Suprapubic skin (tissue), 4 donors: ENCODE results near the gene IFNA5. TPM values are rescaled to one million over a fixed set of nuclear protein-coding genes. Genes with fewer than 3 reads are reported as not detected.

ENCODE experiments used
- DNase-seq, 2 donors: peaks; one replicate each; pipeline ENCODE4 v3.0.0-alpha.2; 2019; ENCODE audit warnings: low spot score in 2 of 2
- H3K27ac ChIP-seq: fragments of 200-600 bp; sonication (generic); one replicate; pipeline ENCODE4 v1.5.1; 2019
- H3K27me3 ChIP-seq: fragments of 200-600 bp; sonication (generic); one replicate; pipeline ENCODE4 v1.5.1; 2019
- H3K36me3 ChIP-seq: fragments of 200-600 bp; sonication (generic); one replicate; pipeline ENCODE4 v1.5.1; 2019
- H3K4me1 ChIP-seq: fragments of 200-600 bp; sonication (generic); one replicate; pipeline ENCODE4 v1.5.1; 2019
- H3K4me3 ChIP-seq: fragments of 200-600 bp; sonication (generic); one replicate; pipeline ENCODE4 v1.5.1; 2019; ENCODE audit warnings: mild to moderate bottlenecking
- H3K9me3 ChIP-seq: fragments of 200-600 bp; sonication (generic); one replicate; pipeline ENCODE4 v1.5.1; 2019
- EP300 ChIP-seq: sonication (generic); formaldehyde crosslinking; IDR thresholded peaks from one replicate; pipeline ENCODE4 v1.6.1; 2017; ENCODE audit warnings: antibody characterized with exemption
- POLR2A ChIP-seq, 2 donors: fragments of 450-650 bp; IDR thresholded peaks; one replicate each; pipeline ENCODE4 v1.6.1; 2017; ENCODE audit warnings: antibody characterized with exemption in 2 of 2, mild to moderate bottlenecking in 2 of 2, moderate library complexity in 2 of 2
- POLR2AphosphoS5 ChIP-seq, 3 donors: sonication (generic); formaldehyde crosslinking; IDR thresholded peaks; one replicate each; pipeline ENCODE4 v1.6.1; 2017; ENCODE audit warnings: antibody characterized with exemption in 3 of 3
- WGBS: methylation state at CpG from one replicate; pipeline ENCODE4 v1.1.5; 2018; 5-methylcytosine and 5-hydroxymethylcytosine counted together
- total RNA-seq, 4 donors: library from RNA; depleted of rRNA; stranded (reverse); fragments of >200 nt; gene quantifications; one replicate each; pipeline ENCODE4 v1.1.0, GENCODE V29; 2016
- TF ChIP-seq, protein P1 (sequence below), 2 donors: fragments of 200-600 bp in 1 of 2; fragments of 450-650 bp in 1 of 2; sonication (generic) in 1 of 2; IDR thresholded peaks; one replicate each; pipeline ENCODE4 v1.5.1; 2016 to 2019; ENCODE audit warnings: antibody characterized with exemption in 2 of 2, mild to moderate bottlenecking in 1 of 2, moderate library complexity in 1 of 2

Gene IFNA5
- total RNA-seq, result not detected

- no peak within 1 kb of the TSS for H3K4me3 ChIP-seq
- TF ChIP-seq, protein P1, sequence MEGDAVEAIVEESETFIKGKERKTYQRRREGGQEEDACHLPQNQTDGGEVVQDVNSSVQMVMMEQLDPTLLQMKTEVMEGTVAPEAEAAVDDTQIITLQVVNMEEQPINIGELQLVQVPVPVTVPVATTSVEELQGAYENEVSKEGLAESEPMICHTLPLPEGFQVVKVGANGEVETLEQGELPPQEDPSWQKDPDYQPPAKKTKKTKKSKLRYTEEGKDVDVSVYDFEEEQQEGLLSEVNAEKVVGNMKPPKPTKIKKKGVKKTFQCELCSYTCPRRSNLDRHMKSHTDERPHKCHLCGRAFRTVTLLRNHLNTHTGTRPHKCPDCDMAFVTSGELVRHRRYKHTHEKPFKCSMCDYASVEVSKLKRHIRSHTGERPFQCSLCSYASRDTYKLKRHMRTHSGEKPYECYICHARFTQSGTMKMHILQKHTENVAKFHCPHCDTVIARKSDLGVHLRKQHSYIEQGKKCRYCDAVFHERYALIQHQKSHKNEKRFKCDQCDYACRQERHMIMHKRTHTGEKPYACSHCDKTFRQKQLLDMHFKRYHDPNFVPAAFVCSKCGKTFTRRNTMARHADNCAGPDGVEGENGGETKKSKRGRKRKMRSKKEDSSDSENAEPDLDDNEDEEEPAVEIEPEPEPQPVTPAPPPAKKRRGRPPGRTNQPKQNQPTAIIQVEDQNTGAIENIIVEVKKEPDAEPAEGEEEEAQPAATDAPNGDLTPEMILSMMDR (IDR thresholded peaks at IDR 0.05), result no peak
- TF ChIP-seq POLR2A (IDR thresholded peaks at IDR 0.05) (no peak), POLR2AphosphoS5 (IDR thresholded peaks at IDR 0.05) (no peak), EP300 (no peak)
- no peaks in the 10 kb centered on the region for H3K4me1 ChIP-seq
- 88% methylated on average over 2 of the region's 2 CpGs for WGBS
- H3K9me3 ChIP-seq, result no peaks in the 10 kb centered on the region
- H3K27me3 ChIP-seq, result no peaks in the 10 kb centered on the region
- no peak for DNase-seq
- H3K36me3 ChIP-seq, result no peaks in the 10 kb centered on the region
- H3K27ac ChIP-seq, result no peak within 1 kb of the TSS
These were observed at the start of gene IFNA5 for GRCh38 chr9:21305213-21305612. IFNA5 (minus strand) TSS chr9:21305313; CDS start chr9:21305256, 57 bp downstream.

DNA sequence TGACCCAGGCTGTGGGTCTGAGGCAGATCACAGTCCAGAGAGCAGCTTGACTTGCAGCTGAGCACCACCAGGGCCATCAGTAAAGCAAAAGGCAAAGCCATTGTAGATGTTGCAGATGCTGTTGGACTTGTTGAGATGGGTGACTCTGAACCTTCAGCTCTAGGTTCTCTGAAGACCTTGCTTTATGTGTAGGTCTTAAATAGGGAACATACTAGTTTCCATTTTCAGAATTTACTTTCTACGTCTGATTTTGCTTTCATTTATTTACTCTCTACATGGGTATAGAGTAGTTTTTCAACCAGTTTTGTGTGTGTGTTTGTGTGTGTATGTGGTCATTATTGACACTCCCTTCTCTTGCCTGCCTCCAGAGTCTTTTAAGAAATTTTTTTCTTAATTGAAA, 45.7 kb upstream of the IFNA5 start, which contains the start of gene IFNA6:
TSS of gene IFNA6 (minus strand) at position 101 of the 400 bp plus-strand sequence. CDS start at position 101, 0 bp downstream.
- no peak for TF ChIP-seq EP300
- TF ChIP-seq, protein P1 (IDR thresholded peaks at IDR 0.05), result no peak
- no peak for TF ChIP-seq POLR2A (IDR thresholded peaks at IDR 0.05)
- no peak for TF ChIP-seq POLR2AphosphoS5 (IDR thresholded peaks at IDR 0.05)
- H3K9me3 ChIP-seq, result no peaks in the 10 kb centered on the region
- no peaks in the 10 kb centered on the region for H3K36me3 ChIP-seq
- WGBS, result 79% methylated on average over 1 of the region's 1 CpG
- H3K27me3 ChIP-seq, result peaks cover 8% of the 10 kb centered on the region
- no peak within 1 kb of the TSS for H3K27ac ChIP-seq
- no peaks in the 10 kb centered on the region for H3K4me1 ChIP-seq
- no peak for DNase-seq
- H3K4me3 ChIP-seq, result no peak within 1 kb of the TSS

- TF ChIP-seq POLR2AphosphoS5 (IDR thresholded peaks at IDR 0.05) (no peak), POLR2A (IDR thresholded peaks at IDR 0.05) (no peak), EP300 (no peak)
- TF ChIP-seq, protein P1 (IDR thresholded peaks at IDR 0.05), result no peak
- peaks cover 12% of the 10 kb centered on the region for H3K27me3 ChIP-seq
- H3K27ac ChIP-seq, result no peak overlapping the region
- H3K9me3 ChIP-seq, result no peaks in the 10 kb centered on the region
- H3K36me3 ChIP-seq, result no peaks in the 10 kb centered on the region
- WGBS, result 57% methylated on average over 3 of the region's 3 CpGs
- no peaks in the 10 kb centered on the region for H3K4me1 ChIP-seq
- no peak for DNase-seq
- no peak overlapping the region for H3K4me3 ChIP-seq
These were observed 43.4 kb upstream of the IFNA5 start for GRCh38 chr9:21348430-21348970.

- Histone ChIP-seq H3K27ac (no peak overlapping the region), H3K4me1 (peaks cover 7% of the 10 kb centered on the region), H3K4me3 (no peak overlapping the region), H3K27me3 (peaks cover 7% of the 10 kb centered on the region), H3K9me3 (no peaks in the 10 kb centered on the region), H3K36me3 (no peaks in the 10 kb centered on the region)
- TF ChIP-seq, protein P1 (IDR thresholded peaks at IDR 0.05), result no peak
- TF ChIP-seq POLR2A (IDR thresholded peaks at IDR 0.05) (no peak), EP300 (no peak), POLR2AphosphoS5 (IDR thresholded peaks at IDR 0.05) (no peak)
- 90% methylated on average over 4 of the region's 4 CpGs for WGBS
- no peak for DNase-seq
These were observed 35.6 kb upstream of the IFNA5 start for GRCh38 chr9:21340735-21341134.

DNA sequence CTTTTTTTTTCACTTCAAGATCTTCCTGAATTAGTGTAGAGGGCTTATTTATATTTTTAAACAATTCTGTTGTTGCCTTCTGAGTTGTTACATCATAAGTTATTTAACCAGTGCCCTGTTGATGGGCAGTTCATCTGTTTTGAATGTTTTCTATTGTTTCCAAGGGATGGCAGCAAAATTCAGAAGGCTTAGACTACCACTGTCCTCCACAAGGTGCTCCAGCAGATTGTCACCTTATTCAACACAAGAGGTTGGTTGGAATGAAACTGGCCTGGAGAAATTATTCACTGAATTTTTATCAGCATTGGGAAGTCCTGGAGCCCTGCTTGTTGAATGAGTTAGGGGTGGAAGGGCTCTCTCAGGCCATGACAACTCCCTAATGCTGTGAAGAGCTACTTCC, 31.3 kb upstream of the IFNA5 start:
- Histone ChIP-seq H3K36me3 (no peaks in the 10 kb centered on the region), H3K9me3 (no peaks in the 10 kb centered on the region), H3K27ac (no peak overlapping the region), H3K4me3 (no peak overlapping the region), H3K27me3 (peaks cover 3% of the 10 kb centered on the region), H3K4me1 (peaks cover 42% of the 10 kb centered on the region)
- no peak for DNase-seq
- TF ChIP-seq, protein P1 (IDR thresholded peaks at IDR 0.05), result no peak
- TF ChIP-seq POLR2A (IDR thresholded peaks at IDR 0.05) (no peak), EP300 (no peak), POLR2AphosphoS5 (IDR thresholded peaks at IDR 0.05) (no peak)
